Suprapubic skin (tissue), 3 donors: ENCODE measurements around the gene ZBTB16.

Source experiments
- EP300 ChIP-seq: sonication (generic); formaldehyde crosslinking; IDR thresholded peaks from one replicate; pipeline ENCODE4 v1.6.1; 2017; ENCODE audit warnings: antibody characterized with exemption
- TF ChIP-seq, protein P1 (sequence below), 2 donors: fragments of 200-600 bp in 1 of 2; fragments of 450-650 bp in 1 of 2; sonication (generic) in 1 of 2; IDR thresholded peaks; one replicate each; pipeline ENCODE4 v1.5.1; 2016 to 2019; ENCODE audit warnings: antibody characterized with exemption in 2 of 2, mild to moderate bottlenecking in 1 of 2, moderate library complexity in 1 of 2

DNA sequence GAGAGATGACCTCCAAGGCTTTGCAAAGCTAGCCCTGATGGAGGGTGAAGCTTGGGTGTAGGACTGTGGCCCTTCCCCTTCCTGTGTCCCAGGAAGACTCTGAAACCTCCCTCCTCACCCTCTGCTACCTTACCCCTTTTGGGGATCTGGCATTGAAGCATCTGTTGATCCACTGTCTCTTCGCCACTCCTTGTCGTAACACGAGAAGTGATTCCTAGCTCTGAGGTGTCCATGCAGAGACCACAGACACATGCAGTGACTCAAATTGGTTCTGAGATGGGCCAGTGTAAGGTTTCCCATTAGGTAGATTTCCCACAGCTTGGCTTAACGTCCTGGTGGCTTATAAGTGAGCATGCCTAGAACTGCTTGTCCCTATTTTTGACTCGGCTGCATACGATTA is 101.4 kb downstream of the ZBTB16 start:
- TF ChIP-seq, protein P1, sequence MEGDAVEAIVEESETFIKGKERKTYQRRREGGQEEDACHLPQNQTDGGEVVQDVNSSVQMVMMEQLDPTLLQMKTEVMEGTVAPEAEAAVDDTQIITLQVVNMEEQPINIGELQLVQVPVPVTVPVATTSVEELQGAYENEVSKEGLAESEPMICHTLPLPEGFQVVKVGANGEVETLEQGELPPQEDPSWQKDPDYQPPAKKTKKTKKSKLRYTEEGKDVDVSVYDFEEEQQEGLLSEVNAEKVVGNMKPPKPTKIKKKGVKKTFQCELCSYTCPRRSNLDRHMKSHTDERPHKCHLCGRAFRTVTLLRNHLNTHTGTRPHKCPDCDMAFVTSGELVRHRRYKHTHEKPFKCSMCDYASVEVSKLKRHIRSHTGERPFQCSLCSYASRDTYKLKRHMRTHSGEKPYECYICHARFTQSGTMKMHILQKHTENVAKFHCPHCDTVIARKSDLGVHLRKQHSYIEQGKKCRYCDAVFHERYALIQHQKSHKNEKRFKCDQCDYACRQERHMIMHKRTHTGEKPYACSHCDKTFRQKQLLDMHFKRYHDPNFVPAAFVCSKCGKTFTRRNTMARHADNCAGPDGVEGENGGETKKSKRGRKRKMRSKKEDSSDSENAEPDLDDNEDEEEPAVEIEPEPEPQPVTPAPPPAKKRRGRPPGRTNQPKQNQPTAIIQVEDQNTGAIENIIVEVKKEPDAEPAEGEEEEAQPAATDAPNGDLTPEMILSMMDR (IDR thresholded peaks at IDR 0.05), result no peak
- TF ChIP-seq EP300, result no peak
